Sigmoid colon (tissue), 7 donors: ENCODE data around the gene IGSF5. TPM values are rescaled to one million over a fixed set of nuclear protein-coding genes. Genes with fewer than 3 reads are reported as not detected.

ENCODE experiments used
- DNase-seq: peaks from one replicate; pipeline ENCODE4 v3.0.0-alpha.2; 2019
- H3K27ac ChIP-seq, 4 donors: fragments of 200-600 bp; sonication (generic); one replicate each; pipeline ENCODE4 v1.5.1; 2016 to 2019; ENCODE audit warnings: mild to moderate bottlenecking in 1 of 4
- H3K27me3 ChIP-seq, 3 donors: fragments of 200-600 bp; sonication (generic); one replicate each; pipeline ENCODE4 v1.5.1; 2019; ENCODE audit warnings: mild to moderate bottlenecking in 1 of 3
- H3K36me3 ChIP-seq, 4 donors: fragments of 200-600 bp; sonication (generic); one replicate each; pipeline ENCODE4 v1.5.1; 2016 to 2019
- H3K4me1 ChIP-seq, 4 donors: fragments of 200-600 bp; sonication (generic); one replicate each; pipeline ENCODE4 v1.5.1; 2017 to 2019
- H3K4me3 ChIP-seq, 4 donors: fragments of 200-600 bp; sonication (generic); one replicate each; pipeline ENCODE4 v1.5.1; 2017 to 2019; ENCODE audit warnings: mild to moderate bottlenecking in 2 of 4, moderate library complexity in 1 of 4
- H3K9me3 ChIP-seq, 4 donors: fragments of 200-600 bp in 3 of 4; sonication (generic) in 3 of 4; one replicate each; pipeline versions ENCODE4 v1.5.1 to v1.6.1; 2013 to 2019
- EP300 ChIP-seq, 4 donors: sonication (generic); formaldehyde crosslinking; IDR thresholded peaks; one replicate each; pipeline ENCODE4 v1.6.1; 2017; ENCODE audit warnings: antibody characterized with exemption in 4 of 4
- POLR2A ChIP-seq, 2 donors: fragments of 450-650 bp; IDR thresholded peaks; one replicate each; pipeline ENCODE4 v1.6.1; 2016; ENCODE audit warnings: antibody characterized with exemption in 2 of 2, mild to moderate bottlenecking in 2 of 2, moderate library complexity in 2 of 2
- POLR2AphosphoS5 ChIP-seq, 4 donors: sonication (generic); formaldehyde crosslinking; IDR thresholded peaks; one replicate each; pipeline ENCODE4 v1.6.1; 2017; ENCODE audit warnings: antibody characterized with exemption in 4 of 4
- WGBS, 2 donors: extraction: QIAGEN DNeasy Blood & Tissue Kit; methylation state at CpG; one replicate each; pipeline ENCODE4 v1.1.7; 2013; 5-methylcytosine and 5-hydroxymethylcytosine counted together
- intact Hi-C: fragments of 100-400 bp; cut with DNase I; formaldehyde crosslinking; loops from one replicate; pipeline ENCODE4 v1.15.1; 2023
- polyA plus RNA-seq, 3 donors: library from polyadenylated mRNA; stranded (reverse); fragments of 200-250 nt; gene quantifications; one replicate each; pipeline ENCODE4 v1.2.3, GENCODE V29; 2013
- total RNA-seq, 4 donors: library from RNA; depleted of rRNA; stranded (reverse); fragments of >200 nt; gene quantifications; one replicate each; pipeline ENCODE4 v1.1.0, GENCODE V29; 2016
- TF ChIP-seq, protein P1 (sequence below), 4 experiments: fragments of 450-650 bp in 3 of 4; fragments of 200-600 bp in 1 of 4; IDR thresholded peaks; one replicate each; pipeline ENCODE4 v1.5.1; 2016 to 2019; ENCODE audit warnings: antibody characterized with exemption in 4 of 4, mild to moderate bottlenecking in 3 of 4, moderate library complexity in 2 of 4
- donor health status: healthy with polysubstance abuse.
- donor health status: Bipolar disorder and iron deficiency.
- donor health status: healthy.

The IGSF5 gene
- total and polyA plus RNA-seq, 7 donors = 0.09 to 0.36 (median 0.27) TPM; not detected in 4

- no peak overlapping the region for H3K27ac ChIP-seq
- intact Hi-C loops = no loop called here
- 90 to 93% methylated on average over 7 of the region's 7 CpGs for WGBS, 2 donors
- H3K4me1 ChIP-seq = peaks cover 0 to 7% (median 0%) of the 10 kb centered on the region in 4 donors
- TF ChIP-seq, protein P1, sequence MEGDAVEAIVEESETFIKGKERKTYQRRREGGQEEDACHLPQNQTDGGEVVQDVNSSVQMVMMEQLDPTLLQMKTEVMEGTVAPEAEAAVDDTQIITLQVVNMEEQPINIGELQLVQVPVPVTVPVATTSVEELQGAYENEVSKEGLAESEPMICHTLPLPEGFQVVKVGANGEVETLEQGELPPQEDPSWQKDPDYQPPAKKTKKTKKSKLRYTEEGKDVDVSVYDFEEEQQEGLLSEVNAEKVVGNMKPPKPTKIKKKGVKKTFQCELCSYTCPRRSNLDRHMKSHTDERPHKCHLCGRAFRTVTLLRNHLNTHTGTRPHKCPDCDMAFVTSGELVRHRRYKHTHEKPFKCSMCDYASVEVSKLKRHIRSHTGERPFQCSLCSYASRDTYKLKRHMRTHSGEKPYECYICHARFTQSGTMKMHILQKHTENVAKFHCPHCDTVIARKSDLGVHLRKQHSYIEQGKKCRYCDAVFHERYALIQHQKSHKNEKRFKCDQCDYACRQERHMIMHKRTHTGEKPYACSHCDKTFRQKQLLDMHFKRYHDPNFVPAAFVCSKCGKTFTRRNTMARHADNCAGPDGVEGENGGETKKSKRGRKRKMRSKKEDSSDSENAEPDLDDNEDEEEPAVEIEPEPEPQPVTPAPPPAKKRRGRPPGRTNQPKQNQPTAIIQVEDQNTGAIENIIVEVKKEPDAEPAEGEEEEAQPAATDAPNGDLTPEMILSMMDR (IDR thresholded peaks at IDR 0.05) = no peak
- TF ChIP-seq POLR2A (IDR thresholded peaks at IDR 0.05) = no peak
- TF ChIP-seq EP300 (IDR thresholded peaks at IDR 0.05) = no peak
- TF ChIP-seq POLR2AphosphoS5 (IDR thresholded peaks at IDR 0.05) = no peak
- H3K27me3 ChIP-seq = no peaks in the 10 kb centered on the region
- no peak overlapping the region for H3K4me3 ChIP-seq
- no peaks in the 10 kb centered on the region for H3K36me3 ChIP-seq
- no peaks in the 10 kb centered on the region for H3K9me3 ChIP-seq
- no peak for DNase-seq
These were observed 31.1 kb upstream of the IGSF5 start for GRCh38 chr21:39713905-39714304.

DNA sequence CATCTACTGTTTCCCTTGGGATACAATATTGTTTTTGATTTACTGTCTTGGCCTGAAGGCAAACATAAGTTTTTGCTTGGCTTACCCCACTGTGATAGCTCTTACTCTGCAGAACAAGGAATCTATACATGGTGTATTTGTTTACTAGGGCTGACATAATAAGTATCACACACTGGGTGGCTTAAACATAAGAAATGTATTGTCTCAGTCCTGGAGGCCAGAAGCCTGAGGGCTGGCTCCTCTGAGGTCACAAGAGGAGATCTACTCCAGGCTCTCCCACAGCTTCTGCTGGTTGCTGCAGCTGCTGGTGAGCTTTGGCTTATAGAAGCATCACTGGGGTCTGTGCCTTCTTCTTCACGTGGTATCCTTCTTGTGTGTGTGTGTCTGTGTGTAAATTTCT, 30.7 kb upstream of the IGSF5 start:
- Histone ChIP-seq H3K4me1 (peaks cover 0 to 7% (median 0%) of the 10 kb centered on the region in 4 donors), H3K36me3 (no peaks in the 10 kb centered on the region), H3K27me3 (no peaks in the 10 kb centered on the region), H3K4me3 (no peak overlapping the region), H3K9me3 (no peaks in the 10 kb centered on the region), H3K27ac (no peak overlapping the region)
- no peak for TF ChIP-seq POLR2AphosphoS5 (IDR thresholded peaks at IDR 0.05)
- TF ChIP-seq, protein P1 (IDR thresholded peaks at IDR 0.05) = no peak
- no peak for TF ChIP-seq EP300 (IDR thresholded peaks at IDR 0.05)
- TF ChIP-seq POLR2A (IDR thresholded peaks at IDR 0.05) = no peak
- DNase-seq = no peak
- intact Hi-C loops = no loop called here
- 80 to 82% methylated on average over 1 of the region's 1 CpG for WGBS, 2 donors

DNA sequence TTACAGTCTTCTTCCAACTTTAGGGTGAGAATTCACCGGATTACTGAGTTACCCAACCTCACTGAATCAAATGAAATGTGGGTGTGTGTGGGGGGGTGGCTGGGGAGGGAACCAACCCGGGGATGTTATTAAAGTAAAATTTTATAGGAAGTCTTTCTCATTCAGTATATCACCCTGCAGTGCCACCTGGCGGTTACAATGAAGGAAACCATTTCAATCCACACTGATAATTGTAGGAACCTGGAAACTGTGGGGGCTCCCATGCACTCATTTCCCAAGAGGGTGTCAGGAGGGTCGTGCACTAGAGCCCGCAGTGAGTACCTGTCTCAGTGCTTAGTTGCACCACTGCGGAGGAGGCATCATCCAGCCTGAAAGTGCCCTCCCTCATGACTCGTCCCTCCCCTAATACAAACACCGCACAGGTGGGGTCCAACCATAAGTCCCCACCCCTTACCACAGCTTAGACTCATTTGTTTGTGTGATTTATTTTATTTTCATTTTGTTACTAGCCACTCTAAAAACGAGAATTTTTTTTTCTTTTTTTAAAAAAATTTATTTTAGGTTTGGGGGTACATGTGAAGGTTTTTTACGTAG, 29.1 kb upstream of the IGSF5 start:
- H3K36me3 ChIP-seq = no peaks in the 10 kb centered on the region
- intact Hi-C loops = loop anchor here (1.0 kb wide), 1 partner anchor 198 kb away; no protein-coding TSS in a partner anchor
- TF ChIP-seq EP300 (IDR thresholded peaks at IDR 0.05) = no peak
- TF ChIP-seq, protein P1 (IDR thresholded peaks at IDR 0.05) = peak; percentile 37 to 76 (median 50)
- no peak overlapping the region for H3K4me3 ChIP-seq
- WGBS, 2 donors = 25 to 33% methylated on average over 10 of the region's 10 CpGs
- H3K27ac ChIP-seq = no peak overlapping the region
- H3K9me3 ChIP-seq = no peaks in the 10 kb centered on the region
- no peaks in the 10 kb centered on the region for H3K27me3 ChIP-seq
- H3K4me1 ChIP-seq = peaks cover 0 to 7% (median 0%) of the 10 kb centered on the region in 4 donors
- peak; percentile 68 for DNase-seq

- intact Hi-C loops = no loop called here
- no peak overlapping the region for H3K4me3 ChIP-seq
- H3K36me3 ChIP-seq = no peaks in the 10 kb centered on the region
- 82 to 89% methylated on average over 5 of the region's 5 CpGs for WGBS, 2 donors
- TF ChIP-seq, protein P1 (IDR thresholded peaks at IDR 0.05) = peak in 1 of 4 experiments; percentile 5
- no peak for TF ChIP-seq POLR2AphosphoS5 (IDR thresholded peaks at IDR 0.05)
- no peak for DNase-seq
- no peaks in the 10 kb centered on the region for H3K27me3 ChIP-seq
- peaks cover 0 to 5% (median 0%) of the 10 kb centered on the region in 4 donors for H3K4me1 ChIP-seq
- H3K27ac ChIP-seq = no peak overlapping the region
- no peaks in the 10 kb centered on the region for H3K9me3 ChIP-seq
These were observed 24.7 kb upstream of the IGSF5 start for GRCh38 chr21:39720126-39720778.
